Measurements from ENCODE around the gene ETV6.

ETV6 gene

GRCh38 chr12:11752403-11753149, 103.1 kb downstream of the ETV6 start:
- Mint-ChIP-seq H3K27ac (no peak overlapping the region), H3K27me3 (ENCODE audit: low read depth, poor library complexity) (no peaks in the 10 kb centered on the region), H3K36me3 (ENCODE audit: low read depth) (peaks cover 20% of the 10 kb centered on the region), H3K4me3 (no peak overlapping the region), H3K9me3 (no peaks in the 10 kb centered on the region), H3K4me1 (peaks cover 17% of the 10 kb centered on the region)
- no peak for TF ChIP-seq CTCF (IDR thresholded peaks at IDR 0.05)
- no peak for DNase-seq

DNA sequence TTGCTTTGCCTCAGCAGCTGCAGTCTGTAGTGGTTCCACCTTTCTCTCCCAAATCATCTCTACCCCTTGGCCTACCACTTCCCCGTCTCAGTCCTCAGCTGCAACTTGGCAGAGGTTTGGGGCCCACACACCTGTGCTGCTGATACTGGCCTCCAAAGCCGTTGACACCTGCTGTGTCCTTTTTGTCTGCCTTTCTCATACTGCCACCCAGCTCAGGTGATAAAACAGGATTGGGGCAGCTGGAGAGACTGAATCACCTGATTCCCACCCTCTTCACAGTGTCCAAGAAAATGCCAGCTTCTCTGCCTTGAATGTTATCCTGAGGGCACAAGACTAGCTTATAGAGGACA, 103.7 kb downstream of the ETV6 start:
- peaks cover 17% of the 10 kb centered on the region for H3K4me1 Mint-ChIP-seq
- no peak for TF ChIP-seq CTCF (IDR thresholded peaks at IDR 0.05)
- DNase-seq: no peak
- no peak overlapping the region for H3K4me3 Mint-ChIP-seq
- no peak overlapping the region for H3K27ac Mint-ChIP-seq
- H3K27me3 Mint-ChIP-seq (ENCODE audit: low read depth, poor library complexity): no peaks in the 10 kb centered on the region
- H3K36me3 Mint-ChIP-seq (ENCODE audit: low read depth): peaks cover 20% of the 10 kb centered on the region
- no peaks in the 10 kb centered on the region for H3K9me3 Mint-ChIP-seq

- no peak overlapping the region for H3K4me3 Mint-ChIP-seq
- no peak for TF ChIP-seq CTCF (IDR thresholded peaks at IDR 0.05)
- no peaks in the 10 kb centered on the region for H3K9me3 Mint-ChIP-seq
- no peak overlapping the region for H3K27ac Mint-ChIP-seq
- no peak for DNase-seq
- peaks cover 2% of the 10 kb centered on the region for H3K27me3 Mint-ChIP-seq (ENCODE audit: low read depth, poor library complexity)
- H3K36me3 Mint-ChIP-seq (ENCODE audit: low read depth): peaks cover 24% of the 10 kb centered on the region
- H3K4me1 Mint-ChIP-seq: peaks cover 23% of the 10 kb centered on the region
Observed at GRCh38 chr12:11753826-11754225, 104.4 kb downstream of the ETV6 start.

- no peak overlapping the region for H3K4me3 Mint-ChIP-seq
- no peak overlapping the region for H3K27ac Mint-ChIP-seq
- H3K9me3 Mint-ChIP-seq: no peaks in the 10 kb centered on the region
- H3K27me3 Mint-ChIP-seq (ENCODE audit: low read depth, poor library complexity): peaks cover 2% of the 10 kb centered on the region
- H3K36me3 Mint-ChIP-seq (ENCODE audit: low read depth): peaks cover 24% of the 10 kb centered on the region
- DNase-seq: no peak
- peaks cover 27% of the 10 kb centered on the region for H3K4me1 Mint-ChIP-seq
- TF ChIP-seq CTCF (IDR thresholded peaks at IDR 0.05): no peak
Observed at GRCh38 chr12:11754256-11754655, 104.8 kb downstream of the ETV6 start.

DNA sequence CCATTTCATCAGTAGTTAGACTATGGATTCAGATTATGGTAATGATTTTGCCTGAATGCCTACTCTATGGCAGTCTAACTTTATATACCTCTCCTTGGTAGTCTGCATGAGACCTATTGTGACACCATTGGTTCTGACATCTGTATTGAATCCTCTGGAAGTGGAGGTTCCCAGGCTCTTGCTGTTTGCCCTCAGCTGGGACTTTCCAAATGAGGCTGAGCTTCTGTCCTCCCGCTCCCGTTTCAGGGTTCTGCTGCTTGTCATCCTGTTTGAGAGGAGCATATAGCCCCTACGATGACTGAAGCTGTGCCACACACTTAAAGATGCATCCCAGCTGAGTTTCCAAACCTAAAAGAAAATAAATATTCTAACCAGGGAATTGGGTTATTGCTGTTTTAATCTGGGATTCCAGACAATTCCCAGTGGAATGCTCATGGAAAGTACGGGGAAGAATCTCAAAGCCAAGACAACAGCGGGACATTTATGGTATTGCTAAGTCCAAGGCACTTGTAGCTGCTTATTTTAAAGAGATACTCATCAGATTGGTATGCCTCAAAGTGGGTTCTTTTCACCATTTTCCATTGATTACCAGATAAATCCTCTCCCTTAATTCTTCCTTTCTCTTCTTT, 105.9 kb downstream of the ETV6 start:
- peaks cover 35% of the 10 kb centered on the region for H3K4me1 Mint-ChIP-seq
- H3K27me3 Mint-ChIP-seq (ENCODE audit: low read depth, poor library complexity): peaks cover 6% of the 10 kb centered on the region
- H3K9me3 Mint-ChIP-seq: no peaks in the 10 kb centered on the region
- no peak for TF ChIP-seq CTCF (IDR thresholded peaks at IDR 0.05)
- H3K4me3 Mint-ChIP-seq: no peak overlapping the region
- DNase-seq: no peak
- H3K36me3 Mint-ChIP-seq (ENCODE audit: low read depth): peaks cover 24% of the 10 kb centered on the region
- H3K27ac Mint-ChIP-seq: no peak overlapping the region

- TF ChIP-seq CTCF (IDR thresholded peaks at IDR 0.05): no peak
- no peak overlapping the region for H3K27ac Mint-ChIP-seq
- no peak overlapping the region for H3K4me3 Mint-ChIP-seq
- DNase-seq: no peak
- no peaks in the 10 kb centered on the region for H3K9me3 Mint-ChIP-seq
- H3K36me3 Mint-ChIP-seq (ENCODE audit: low read depth): peaks cover 24% of the 10 kb centered on the region
- peaks cover 35% of the 10 kb centered on the region for H3K4me1 Mint-ChIP-seq
- H3K27me3 Mint-ChIP-seq (ENCODE audit: low read depth, poor library complexity): peaks cover 6% of the 10 kb centered on the region
Observed at GRCh38 chr12:11756022-11756421, 106.5 kb downstream of the ETV6 start.
